Gastroesophageal sphincter (tissue), 4 donors: ENCODE measurements around the gene KAZN. TPM values are rescaled to one million over a fixed set of nuclear protein-coding genes. Genes with fewer than 3 reads are reported as not detected.

Experiments
- ATAC-seq: fragments of 150-250 bp; one replicate; pipeline ENCODE4 v1.9.1; 2016; ENCODE audit warnings: mild to moderate bottlenecking, moderate library complexity
- H3K27ac ChIP-seq, 4 donors: fragments of 200-600 bp; sonication (generic) in 3 of 4; 1 replicate in 3 of 4; 2 replicates in 1 of 4; pipeline ENCODE4 v1.5.1; 2016 to 2019
- H3K27me3 ChIP-seq: fragments of 200-600 bp; sonication (generic); one replicate; pipeline ENCODE4 v1.5.1; 2019
- H3K36me3 ChIP-seq, 2 donors: fragments of 200-600 bp; sonication (generic); one replicate each; pipeline ENCODE4 v1.5.1; 2019; ENCODE audit warnings: control low read depth in 1 of 2
- H3K4me1 ChIP-seq, 3 donors: fragments of 200-600 bp; sonication (generic); 1 replicate in 2 of 3; 2 replicates in 1 of 3; pipeline ENCODE4 v1.5.1; 2016 to 2019; ENCODE audit warnings: control low read depth in 2 of 3
- H3K4me3 ChIP-seq, 2 donors: fragments of 200-600 bp; sonication (generic); one replicate each; pipeline ENCODE4 v1.5.1; 2019; ENCODE audit warnings: mild to moderate bottlenecking in 1 of 2, moderate library complexity in 1 of 2
- H3K9me3 ChIP-seq, 3 donors: fragments of 200-600 bp; sonication (generic); one replicate each; pipeline ENCODE4 v1.5.1; 2017 to 2019; ENCODE audit warnings: control low read depth in 2 of 3
- CTCF ChIP-seq, 4 experiments: fragments of 200-600 bp in 2 of 4; fragments of 450-650 bp in 2 of 4; sonication (generic) in 1 of 4; IDR thresholded peaks; one replicate each; pipeline ENCODE4 v1.5.1; 2017 to 2019; ENCODE audit warnings: antibody characterized with exemption in 4 of 4, mild to moderate bottlenecking in 2 of 4, moderate library complexity in 2 of 4
- EP300 ChIP-seq: sonication (generic); formaldehyde crosslinking; IDR thresholded peaks from one replicate; pipeline ENCODE4 v1.6.1; 2017; ENCODE audit warnings: antibody characterized with exemption, mild to moderate bottlenecking
- POLR2A ChIP-seq, 2 donors: fragments of 450-650 bp; IDR thresholded peaks; one replicate each; pipeline ENCODE4 v1.6.1; 2017; ENCODE audit warnings: antibody characterized with exemption in 2 of 2, mild to moderate bottlenecking in 2 of 2, moderate library complexity in 1 of 2
- POLR2AphosphoS5 ChIP-seq: sonication (generic); formaldehyde crosslinking; IDR thresholded peaks from one replicate; pipeline ENCODE4 v1.6.1; 2017; ENCODE audit warnings: antibody characterized with exemption
- WGBS, 2 donors: methylation state at CpG; one replicate each; pipeline ENCODE4 v1.1.5; 2018; ENCODE audit warnings: low coverage in 1 of 2; 5-methylcytosine and 5-hydroxymethylcytosine counted together
- total RNA-seq, 4 donors: library from RNA; depleted of rRNA; stranded (reverse); fragments of >200 nt; gene quantifications; one replicate each; pipeline ENCODE4 v1.1.0, GENCODE V29; 2016

Gene KAZN
- total RNA-seq, 4 donors from 2014 or later, result 6.5 to 16.6 (median 11.5) TPM

GRCh38 chr1:15063783-15064182 is 465.3 kb downstream of the KAZN start:
- Histone ChIP-seq H3K4me3 (no peak overlapping the region), H3K9me3 (peaks cover 0 to 9% (median 0%) of the 10 kb centered on the region in 3 donors), H3K27ac (no peak overlapping the region), H3K36me3 (peaks cover 0 to 63% of the 10 kb centered on the region in 2 donors), H3K27me3 (no peaks in the 10 kb centered on the region), H3K4me1 (no peaks in the 10 kb centered on the region)
- WGBS, 2 donors, result 87% methylated on average over 3 of the region's 7 CpGs; no CpG with 5 or more reads in 1 of the 2 donors
- ATAC-seq, result no peak
- no peak for TF ChIP-seq POLR2A (IDR thresholded peaks at IDR 0.05)
- TF ChIP-seq CTCF (IDR thresholded peaks at IDR 0.05), result no peak
- TF ChIP-seq EP300, result no peak
- no peak for TF ChIP-seq POLR2AphosphoS5

GRCh38 chr1:15064217-15064929 is 465.9 kb downstream of the KAZN start:
- TF ChIP-seq POLR2AphosphoS5 (no peak), POLR2A (IDR thresholded peaks at IDR 0.05) (no peak), CTCF (IDR thresholded peaks at IDR 0.05) (no peak), EP300 (no peak)
- H3K9me3 ChIP-seq, result peaks cover 0 to 9% (median 0%) of the 10 kb centered on the region in 3 donors
- no peaks in the 10 kb centered on the region for H3K27me3 ChIP-seq
- peaks cover 0 to 63% of the 10 kb centered on the region in 2 donors for H3K36me3 ChIP-seq
- ATAC-seq, result no peak
- no peak overlapping the region for H3K4me3 ChIP-seq
- no peaks in the 10 kb centered on the region for H3K4me1 ChIP-seq
- H3K27ac ChIP-seq, result no peak overlapping the region
- 92% methylated on average over 8 to 11 of the region's 15 CpGs for WGBS, 2 donors

GRCh38 chr1:15065291-15065690 is 466.8 kb downstream of the KAZN start:
- 80 to 96% methylated on average over 1 to 3 of the region's 7 CpGs for WGBS, 2 donors
- TF ChIP-seq EP300 (no peak), POLR2AphosphoS5 (no peak), POLR2A (IDR thresholded peaks at IDR 0.05) (no peak), CTCF (IDR thresholded peaks at IDR 0.05) (no peak)

GRCh38 chr1:15065736-15066135 is 467.3 kb downstream of the KAZN start:
- H3K4me3 ChIP-seq, result no peak overlapping the region
- peaks cover 0 to 53% of the 10 kb centered on the region in 2 donors for H3K36me3 ChIP-seq
- no peak overlapping the region for H3K27ac ChIP-seq
- WGBS, 2 donors, result 86 to 94% methylated on average over 6 of the region's 30 CpGs
- TF ChIP-seq POLR2AphosphoS5, result no peak
- TF ChIP-seq CTCF (IDR thresholded peaks at IDR 0.05), result no peak
- no peak for TF ChIP-seq EP300
- TF ChIP-seq POLR2A (IDR thresholded peaks at IDR 0.05), result no peak
- peaks cover 0 to 9% (median 0%) of the 10 kb centered on the region in 3 donors for H3K9me3 ChIP-seq
- H3K4me1 ChIP-seq, result no peaks in the 10 kb centered on the region
- H3K27me3 ChIP-seq, result no peaks in the 10 kb centered on the region
- ATAC-seq, result no peak

More at GRCh38 chr1:15065291-15065690, 466.8 kb downstream of the KAZN start:
- ATAC-seq, result no peak
- H3K4me1 ChIP-seq, result no peaks in the 10 kb centered on the region
- H3K9me3 ChIP-seq, result peaks cover 0 to 9% (median 0%) of the 10 kb centered on the region in 3 donors
- H3K27me3 ChIP-seq, result no peaks in the 10 kb centered on the region
- no peak overlapping the region for H3K4me3 ChIP-seq
- peaks cover 0 to 56% of the 10 kb centered on the region in 2 donors for H3K36me3 ChIP-seq
- H3K27ac ChIP-seq, result no peak overlapping the region

GRCh38 chr1:15066191-15066590 is 467.7 kb downstream of the KAZN start:
- no peak for ATAC-seq
- 84 to 92% methylated on average over 4 to 12 of the region's 15 CpGs for WGBS, 2 donors
- no peak overlapping the region for H3K4me3 ChIP-seq
- H3K4me1 ChIP-seq, result no peaks in the 10 kb centered on the region
- no peaks in the 10 kb centered on the region for H3K27me3 ChIP-seq
- H3K27ac ChIP-seq, result no peak overlapping the region
- TF ChIP-seq POLR2AphosphoS5, result no peak
- no peak for TF ChIP-seq CTCF (IDR thresholded peaks at IDR 0.05)
- TF ChIP-seq POLR2A (IDR thresholded peaks at IDR 0.05), result no peak
- no peak for TF ChIP-seq EP300
- peaks cover 0 to 9% (median 0%) of the 10 kb centered on the region in 3 donors for H3K9me3 ChIP-seq
- peaks cover 0 to 53% of the 10 kb centered on the region in 2 donors for H3K36me3 ChIP-seq
